Neural progenitor cell (in vitro differentiated cells): Measurements from ENCODE around the gene PCBP1. TPM values are rescaled to one million over a fixed set of nuclear protein-coding genes. Genes with fewer than 3 reads are reported as not detected.

Experiments used
- DNase-seq: peaks from one replicate; pipeline ENCODE4 v3.0.0-alpha.2; 2016; ENCODE audit warnings: low spot score
- H2AFZ ChIP-seq: fragments of 200-600 bp; sonication (generic); replicated peaks from 2 replicates; pipeline ENCODE4 v1.6.1; 2016; ENCODE audit warnings: antibody characterized with exemption
- H3F3A ChIP-seq: fragments of 200-600 bp; sonication (generic); 2 replicates; pipeline ENCODE4 v1.6.1; 2016; ENCODE audit warnings: antibody characterized with exemption, low read depth
- H3K27ac ChIP-seq: fragments of 200-600 bp; sonication (generic); 2 replicates; pipeline ENCODE4 v1.5.1; 2016; ENCODE audit warnings: mild to moderate bottlenecking
- H3K27me3 ChIP-seq: fragments of 200-600 bp; sonication (generic); 2 replicates; pipeline ENCODE4 v1.6.1; 2016; ENCODE audit warnings: mild to moderate bottlenecking, moderate library complexity
- H3K36me3 ChIP-seq: fragments of 200-600 bp; sonication (generic); 2 replicates; pipeline ENCODE4 v1.5.1; 2016
- H3K4me1 ChIP-seq: fragments of 200-600 bp; sonication (generic); 2 replicates; pipeline ENCODE4 v1.6.1; 2016; ENCODE audit warnings: mixed run types
- H3K4me2 ChIP-seq: fragments of 200-600 bp; sonication (generic); 2 replicates; pipeline ENCODE4 v1.6.1; 2016
- H3K4me3 ChIP-seq: fragments of 200-600 bp; sonication (generic); 2 replicates; pipeline ENCODE4 v1.5.1; 2016
- H3K79me2 ChIP-seq: fragments of 200-600 bp; sonication (generic); 2 replicates; pipeline ENCODE4 v1.6.1; 2016; ENCODE audit warnings: low read depth
- H3K9ac ChIP-seq: fragments of 200-600 bp; sonication (generic); 2 replicates; pipeline ENCODE4 v1.6.1; 2016
- H3K9me3 ChIP-seq: fragments of 200-600 bp; sonication (generic); 2 replicates; pipeline ENCODE4 v1.5.1; 2016; ENCODE audit warnings: low read depth
- H4K20me1 ChIP-seq: fragments of 200-600 bp; sonication (generic); 2 replicates; pipeline ENCODE4 v1.6.1; 2016; ENCODE audit warnings: low read depth
- H3K27ac Mint-ChIP-seq: 3 replicates; pipeline ENCODE4 v1.8.0; 2021; ENCODE audit warnings: mixed read lengths
- H3K27me3 Mint-ChIP-seq: 2 replicates; pipeline ENCODE4 v1.8.0; 2022; ENCODE audit warnings: low read depth, mild to moderate bottlenecking, inconsistent platforms, moderate library complexity, mixed read lengths; ENCODE audit not compliant: insufficient read depth
- H3K36me3 Mint-ChIP-seq: 3 replicates; pipeline ENCODE4 v1.8.0; 2021; ENCODE audit warnings: mixed read lengths
- H3K4me1 Mint-ChIP-seq: 3 replicates; pipeline ENCODE4 v1.8.0; 2021; ENCODE audit warnings: mixed read lengths
- H3K4me3 Mint-ChIP-seq: 3 replicates; pipeline ENCODE4 v1.8.0; 2021; ENCODE audit warnings: mild to moderate bottlenecking, moderate library complexity, mixed read lengths
- H3K9me3 Mint-ChIP-seq: 3 replicates; pipeline ENCODE4 v1.8.0; 2020; ENCODE audit warnings: mixed read lengths
- CTCF ChIP-seq: fragments of 200-600 bp; sonication (generic); IDR thresholded peaks from 2 replicates; pipeline ENCODE4 v1.5.1; 2017; ENCODE audit warnings: antibody characterized with exemption, mild to moderate bottlenecking
- EZH2 ChIP-seq: fragments of 200-600 bp; sonication (generic); IDR thresholded peaks from 2 replicates; pipeline ENCODE4 v1.6.1; 2017; ENCODE audit warnings: antibody characterized with exemption, mild to moderate bottlenecking, moderate library complexity
- EZH2phosphoT487 ChIP-seq: fragments of 200-600 bp; sonication (generic); IDR thresholded peaks from 2 replicates; pipeline ENCODE4 v1.6.1; 2017; ENCODE audit warnings: antibody characterized with exemption
- total RNA-seq: library from RNA; depleted of rRNA; stranded (reverse); fragments of >200 nt; gene quantifications from 2 replicates; pipeline ENCODE4 v1.2.3, GENCODE V29; 2015; ENCODE audit warnings: low replicate concordance

The PCBP1 gene
- total RNA-seq, 1 donor from 2014 or later = 62.0 TPM

GRCh38 chr2:70116936-70117552, 29.8 kb downstream of the PCBP1 start:
- Histone ChIP-seq H3K27me3 (no peaks in the 10 kb centered on the region), H3K9ac (no peak overlapping the region), H2AFZ (peak overlapping the region; percentile 54), H4K20me1 (no peaks in the 10 kb centered on the region), H3K79me2 (no peaks in the 10 kb centered on the region), H3K4me1 (peaks cover 57% of the 10 kb centered on the region), H3K4me2 (peak overlapping the region; percentile 59), H3K9me3 (no peaks in the 10 kb centered on the region), H3F3A (peaks cover 35% of the 10 kb centered on the region), H3K4me3 (no peak overlapping the region), H3K36me3 (no peaks in the 10 kb centered on the region), H3K27ac (peak overlapping the region; percentile 55)
- Mint-ChIP-seq H3K36me3 (no peaks in the 10 kb centered on the region), H3K27me3 (peaks cover 9% of the 10 kb centered on the region), H3K9me3 (no peaks in the 10 kb centered on the region), H3K4me1 (peaks cover 65% of the 10 kb centered on the region), H3K4me3 (peak overlapping the region; percentile 10), H3K27ac (peak overlapping the region; percentile 42)
- no peak for DNase-seq
- no peak for TF ChIP-seq EZH2
- TF ChIP-seq CTCF = no peak
- TF ChIP-seq EZH2phosphoT487 = no peak

- Histone ChIP-seq H3K79me2 (no peaks in the 10 kb centered on the region), H2AFZ (peak overlapping the region; percentile 38), H3K27me3 (no peaks in the 10 kb centered on the region), H4K20me1 (no peaks in the 10 kb centered on the region), H3K4me2 (peak overlapping the region; percentile 77), H3K4me3 (peak overlapping the region; percentile 19), H3K27ac (no peak overlapping the region), H3K4me1 (peaks cover 58% of the 10 kb centered on the region), H3K36me3 (no peaks in the 10 kb centered on the region), H3F3A (peaks cover 54% of the 10 kb centered on the region), H3K9me3 (no peaks in the 10 kb centered on the region), H3K9ac (no peak overlapping the region)
- peak overlapping the region; percentile 98 for H3K27ac Mint-ChIP-seq
- H3K4me1 Mint-ChIP-seq = peaks cover 69% of the 10 kb centered on the region
- H3K27me3 Mint-ChIP-seq = peaks cover 14% of the 10 kb centered on the region
- peak overlapping the region; percentile 64 for H3K4me3 Mint-ChIP-seq
- DNase-seq = peak; percentile 70
- H3K9me3 Mint-ChIP-seq = no peaks in the 10 kb centered on the region
- no peaks in the 10 kb centered on the region for H3K36me3 Mint-ChIP-seq
- no peak for TF ChIP-seq EZH2phosphoT487
- TF ChIP-seq EZH2 = no peak
- no peak for TF ChIP-seq CTCF
Measured at GRCh38 chr2:70118798-70119454, 31.6 kb downstream of the PCBP1 start.

GRCh38 chr2:70121627-70122372, 34.5 kb downstream of the PCBP1 start:
- peaks cover 24% of the 10 kb centered on the region for H3K27me3 Mint-ChIP-seq

More at GRCh38 chr2:70121627-70122372, 34.5 kb downstream of the PCBP1 start:
- Histone ChIP-seq H3F3A (peaks cover 59% of the 10 kb centered on the region), H3K4me2 (peak overlapping the region; percentile 45), H3K9ac (no peak overlapping the region), H3K9me3 (no peaks in the 10 kb centered on the region), H3K79me2 (no peaks in the 10 kb centered on the region), H2AFZ (no peak overlapping the region), H3K36me3 (no peaks in the 10 kb centered on the region), H3K27ac (peak overlapping the region; percentile 44), H3K27me3 (no peaks in the 10 kb centered on the region), H3K4me3 (no peak overlapping the region), H4K20me1 (no peaks in the 10 kb centered on the region), H3K4me1 (peaks cover 46% of the 10 kb centered on the region)
- no peak overlapping the region for H3K4me3 Mint-ChIP-seq
- DNase-seq = peak; percentile 51
- no peak for TF ChIP-seq EZH2phosphoT487
- no peak for TF ChIP-seq EZH2
- TF ChIP-seq CTCF = no peak
- no peaks in the 10 kb centered on the region for H3K36me3 Mint-ChIP-seq
- peaks cover 79% of the 10 kb centered on the region for H3K4me1 Mint-ChIP-seq
- H3K27ac Mint-ChIP-seq = peak overlapping the region; percentile 89
- no peaks in the 10 kb centered on the region for H3K9me3 Mint-ChIP-seq
